ENCODE results near the gene KCNAB1.

GRCh38 chr3:156581033-156581432 lies 460.7 kb downstream of the KCNAB1 start:
- TF ChIP-seq FOXM1 (IDR thresholded peaks at IDR 0.05; ENCODE audit: borderline replicate concordance) (no peak), ELF4 (IDR thresholded peaks at IDR 0.05) (no peak), LEF1 (IDR thresholded peaks at IDR 0.05; ENCODE audit: borderline replicate concordance) (no peak), FOXA1 (IDR thresholded peaks at IDR 0.05) (no peak), BHLHE40 (IDR thresholded peaks at IDR 0.05; ENCODE audit: borderline replicate concordance) (no peak), L3MBTL2 (conservative IDR thresholded peaks at IDR 0.05) (no peak)

All from HEK293T (cell line).